ENCODE data around the gene FOSB.
A peak's percentile ranks its signal among the peaks of the same experiment; 100 is the strongest.

FOSB gene

DNA sequence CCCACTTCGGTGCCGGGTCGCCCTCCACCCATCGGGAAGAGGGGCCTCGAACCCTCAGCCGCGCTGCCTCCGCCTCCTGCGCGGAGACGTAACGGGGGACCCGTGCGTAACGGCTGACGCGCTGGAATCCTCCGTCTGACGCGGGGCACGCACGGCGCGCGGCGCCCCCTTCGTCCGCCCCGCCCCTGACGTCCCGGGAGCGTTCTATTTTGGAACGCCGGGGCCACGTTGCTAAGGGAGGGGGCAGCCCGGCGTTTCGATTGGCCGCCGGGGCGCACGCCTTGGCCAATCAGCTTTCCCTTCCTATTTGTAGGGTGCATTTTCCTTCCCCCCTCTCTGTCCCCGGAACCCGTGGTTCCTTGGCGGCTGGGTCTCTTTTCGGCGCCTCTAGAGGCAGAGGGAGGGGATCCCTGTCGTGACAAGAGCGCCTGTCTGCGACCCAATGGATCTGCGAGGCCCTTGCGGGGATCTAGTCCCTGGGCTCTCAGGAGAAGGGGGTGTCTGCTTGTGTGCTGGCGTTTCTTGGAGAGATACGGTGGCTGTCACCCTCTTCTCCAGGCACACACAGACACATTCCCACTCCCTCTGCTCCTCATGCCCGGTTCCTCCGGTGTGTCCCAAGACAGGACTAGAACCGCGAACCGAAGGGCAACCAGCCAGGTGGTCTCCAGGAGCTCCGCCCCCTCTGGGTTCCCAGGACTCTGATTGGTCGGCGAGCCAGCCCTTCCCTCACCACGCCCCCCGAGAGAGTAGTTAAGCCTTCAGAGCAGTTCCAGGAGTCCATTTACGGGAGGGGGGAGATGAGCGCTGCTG lies 1.5 kb downstream of the FOSB start:
- peak; percentile 90 for DNase-seq

DNA sequence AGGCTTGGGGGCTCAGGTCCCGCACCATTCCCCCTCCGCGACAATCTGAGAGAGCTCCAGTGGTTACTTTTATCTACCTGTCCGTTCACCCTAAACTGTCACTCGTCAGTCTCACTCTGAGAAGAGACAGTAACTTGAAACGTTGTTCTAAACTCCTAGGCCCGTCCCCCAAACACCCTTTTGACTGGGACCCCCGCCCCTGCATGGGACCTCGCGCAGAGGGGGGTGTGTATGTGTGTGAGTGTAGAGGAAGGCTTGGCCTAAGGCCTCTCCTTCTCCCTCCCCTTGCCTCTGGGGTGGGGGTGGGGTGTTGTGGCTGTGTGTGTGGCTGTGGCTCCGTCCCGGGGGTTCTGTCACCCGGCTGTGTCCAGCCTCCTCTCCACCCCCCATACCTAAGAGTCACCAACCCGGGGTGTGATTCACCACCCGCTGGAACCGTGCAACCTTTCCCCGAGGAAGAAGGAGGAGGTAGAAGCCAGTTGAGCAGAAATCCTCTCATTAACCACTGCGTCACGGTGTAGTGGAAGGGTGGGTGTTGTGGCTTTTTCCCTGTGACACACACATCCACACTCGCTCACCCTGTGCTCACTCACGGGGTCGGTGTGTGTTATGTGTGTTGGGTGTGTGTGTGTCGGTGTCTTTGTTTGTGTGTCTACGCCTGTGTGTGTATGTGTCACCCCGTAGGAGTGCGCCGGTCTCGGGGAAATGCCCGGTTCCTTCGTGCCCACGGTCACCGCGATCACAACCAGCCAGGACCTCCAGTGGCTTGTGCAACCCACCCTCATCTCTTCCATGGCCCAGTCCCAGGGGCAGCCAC lies 2.4 kb downstream of the FOSB start:
- DNase-seq = no peak

DNA sequence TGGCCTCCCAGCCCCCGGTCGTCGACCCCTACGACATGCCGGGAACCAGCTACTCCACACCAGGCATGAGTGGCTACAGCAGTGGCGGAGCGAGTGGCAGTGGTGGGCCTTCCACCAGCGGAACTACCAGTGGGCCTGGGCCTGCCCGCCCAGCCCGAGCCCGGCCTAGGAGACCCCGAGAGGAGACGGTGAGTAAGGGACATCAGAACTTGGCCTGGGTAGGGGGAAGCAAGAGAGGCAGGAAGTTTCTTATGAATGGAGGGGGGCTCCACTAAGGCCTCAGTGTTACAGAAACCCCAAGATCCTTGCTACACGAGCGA lies 2.9 kb downstream of the FOSB start:
- DNase-seq = no peak

DNA sequence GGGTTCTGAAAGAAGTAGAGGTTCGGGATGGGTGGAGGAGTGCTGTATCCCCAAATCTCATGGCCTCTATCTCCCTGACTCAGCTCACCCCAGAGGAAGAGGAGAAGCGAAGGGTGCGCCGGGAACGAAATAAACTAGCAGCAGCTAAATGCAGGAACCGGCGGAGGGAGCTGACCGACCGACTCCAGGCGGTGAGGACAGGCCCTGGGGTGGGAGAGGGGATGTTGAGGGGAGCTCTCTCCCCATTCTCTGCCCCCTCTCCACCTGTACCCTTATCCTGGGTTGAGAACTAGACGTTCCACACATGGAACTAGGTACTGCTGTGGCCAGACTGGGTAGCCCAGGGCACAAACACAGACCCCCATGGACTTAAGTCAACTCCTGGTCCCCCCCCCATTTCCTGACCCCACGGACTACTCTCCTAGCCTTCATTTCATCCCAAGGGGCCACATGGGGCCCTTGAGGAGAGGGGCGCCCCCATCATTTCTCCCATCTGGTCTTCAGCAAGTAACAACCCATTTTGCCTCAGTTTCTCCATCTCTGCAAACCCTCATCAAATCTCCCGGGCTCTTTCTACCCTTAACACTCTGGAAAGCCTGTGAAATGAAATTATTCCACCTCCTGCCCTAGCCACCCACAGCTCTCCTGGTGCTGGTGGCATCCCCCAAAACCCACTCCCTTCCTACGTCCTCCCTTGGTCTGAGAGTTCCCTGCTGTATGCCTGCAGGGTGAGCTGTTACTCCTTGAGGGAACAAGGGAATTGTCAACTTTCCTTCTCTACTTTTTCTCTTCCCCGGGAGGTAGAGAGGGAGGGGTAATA lies 3.5 kb downstream of the FOSB start:
- DNase-seq = no peak

DNA sequence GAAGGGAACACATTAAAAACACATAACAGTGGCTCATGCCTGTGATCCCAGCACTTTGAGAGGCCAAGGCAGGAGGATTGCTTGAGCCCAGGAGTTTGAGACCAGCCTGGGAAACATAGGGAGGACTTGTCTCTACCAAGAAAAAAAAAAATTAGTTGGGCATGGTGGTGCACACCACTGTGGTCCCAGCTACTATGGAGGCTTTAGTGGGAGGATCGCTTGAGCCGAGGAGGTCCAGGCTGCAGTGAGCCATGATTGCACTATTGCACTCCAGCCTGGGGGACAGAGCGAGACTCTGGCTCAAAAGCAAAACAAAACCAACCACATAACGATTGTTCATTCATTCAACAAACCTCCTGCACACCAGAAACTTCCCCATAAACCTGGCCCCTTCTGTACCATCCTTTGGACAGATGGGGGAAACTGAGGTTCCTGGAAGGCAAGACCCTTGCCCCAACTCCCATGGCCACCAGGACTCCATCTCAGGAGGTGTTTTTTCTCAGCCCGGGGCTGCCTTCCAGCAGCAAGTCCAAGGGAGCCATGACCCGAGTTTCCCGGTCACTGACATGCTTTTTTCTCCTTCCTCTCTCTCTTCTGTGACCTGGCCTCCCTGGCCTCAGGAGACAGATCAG lies 4.3 kb downstream of the FOSB start:
- no peak for DNase-seq

DNA sequence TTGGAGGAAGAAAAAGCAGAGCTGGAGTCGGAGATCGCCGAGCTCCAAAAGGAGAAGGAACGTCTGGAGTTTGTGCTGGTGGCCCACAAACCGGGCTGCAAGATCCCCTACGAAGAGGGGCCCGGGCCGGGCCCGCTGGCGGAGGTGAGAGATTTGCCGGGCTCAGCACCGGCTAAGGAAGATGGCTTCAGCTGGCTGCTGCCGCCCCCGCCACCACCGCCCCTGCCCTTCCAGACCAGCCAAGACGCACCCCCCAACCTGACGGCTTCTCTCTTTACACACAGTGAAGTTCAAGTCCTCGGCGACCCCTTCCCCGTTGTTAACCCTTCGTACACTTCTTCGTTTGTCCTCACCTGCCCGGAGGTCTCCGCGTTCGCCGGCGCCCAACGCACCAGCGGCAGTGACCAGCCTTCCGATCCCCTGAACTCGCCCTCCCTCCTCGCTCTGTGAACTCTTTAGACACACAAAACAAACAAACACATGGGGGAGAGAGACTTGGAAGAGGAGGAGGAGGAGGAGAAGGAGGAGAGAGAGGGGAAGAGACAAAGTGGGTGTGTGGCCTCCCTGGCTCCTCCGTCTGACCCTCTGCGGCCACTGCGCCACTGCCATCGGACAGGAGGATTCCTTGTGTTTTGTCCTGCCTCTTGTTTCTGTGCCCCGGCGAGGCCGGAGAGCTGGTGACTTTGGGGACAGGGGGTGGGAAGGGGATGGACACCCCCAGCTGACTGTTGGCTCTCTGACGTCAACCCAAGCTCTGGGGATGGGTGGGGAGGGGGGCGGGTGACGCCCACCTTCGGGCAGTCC lies 5.0 kb downstream of the FOSB start:
- no peak for DNase-seq

DNA sequence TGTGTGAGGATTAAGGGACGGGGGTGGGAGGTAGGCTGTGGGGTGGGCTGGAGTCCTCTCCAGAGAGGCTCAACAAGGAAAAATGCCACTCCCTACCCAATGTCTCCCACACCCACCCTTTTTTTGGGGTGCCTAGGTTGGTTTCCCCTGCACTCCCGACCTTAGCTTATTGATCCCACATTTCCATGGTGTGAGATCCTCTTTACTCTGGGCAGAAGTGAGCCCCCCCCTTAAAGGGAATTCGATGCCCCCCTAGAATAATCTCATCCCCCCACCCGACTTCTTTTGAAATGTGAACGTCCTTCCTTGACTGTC lies 5.5 kb downstream of the FOSB start:
- DNase-seq = no peak

DNA sequence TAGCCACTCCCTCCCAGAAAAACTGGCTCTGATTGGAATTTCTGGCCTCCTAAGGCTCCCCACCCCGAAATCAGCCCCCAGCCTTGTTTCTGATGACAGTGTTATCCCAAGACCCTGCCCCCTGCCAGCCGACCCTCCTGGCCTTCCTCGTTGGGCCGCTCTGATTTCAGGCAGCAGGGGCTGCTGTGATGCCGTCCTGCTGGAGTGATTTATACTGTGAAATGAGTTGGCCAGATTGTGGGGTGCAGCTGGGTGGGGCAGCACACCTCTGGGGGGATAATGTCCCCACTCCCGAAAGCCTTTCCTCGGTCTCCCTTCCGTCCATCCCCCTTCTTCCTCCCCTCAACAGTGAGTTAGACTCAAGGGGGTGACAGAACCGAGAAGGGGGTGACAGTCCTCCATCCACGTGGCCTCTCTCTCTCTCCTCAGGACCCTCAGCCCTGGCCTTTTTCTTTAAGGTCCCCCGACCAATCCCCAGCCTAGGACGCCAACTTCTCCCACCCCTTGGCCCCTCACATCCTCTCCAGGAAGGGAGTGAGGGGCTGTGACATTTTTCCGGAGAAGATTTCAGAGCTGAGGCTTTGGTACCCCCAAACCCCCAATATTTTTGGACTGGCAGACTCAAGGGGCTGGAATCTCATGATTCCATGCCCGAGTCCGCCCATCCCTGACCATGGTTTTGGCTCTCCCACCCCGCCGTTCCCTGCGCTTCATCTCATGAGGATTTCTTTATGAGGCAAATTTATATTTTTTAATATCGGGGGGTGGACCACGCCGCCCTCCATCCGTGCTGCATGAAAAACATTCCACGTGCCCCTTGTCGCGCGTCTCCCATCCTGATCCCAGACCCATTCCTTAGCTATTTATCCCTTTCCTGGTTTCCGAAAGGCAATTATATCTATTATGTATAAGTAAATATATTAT lies 6.1 kb downstream of the FOSB start:
- DNase-seq = no peak

DNA sequence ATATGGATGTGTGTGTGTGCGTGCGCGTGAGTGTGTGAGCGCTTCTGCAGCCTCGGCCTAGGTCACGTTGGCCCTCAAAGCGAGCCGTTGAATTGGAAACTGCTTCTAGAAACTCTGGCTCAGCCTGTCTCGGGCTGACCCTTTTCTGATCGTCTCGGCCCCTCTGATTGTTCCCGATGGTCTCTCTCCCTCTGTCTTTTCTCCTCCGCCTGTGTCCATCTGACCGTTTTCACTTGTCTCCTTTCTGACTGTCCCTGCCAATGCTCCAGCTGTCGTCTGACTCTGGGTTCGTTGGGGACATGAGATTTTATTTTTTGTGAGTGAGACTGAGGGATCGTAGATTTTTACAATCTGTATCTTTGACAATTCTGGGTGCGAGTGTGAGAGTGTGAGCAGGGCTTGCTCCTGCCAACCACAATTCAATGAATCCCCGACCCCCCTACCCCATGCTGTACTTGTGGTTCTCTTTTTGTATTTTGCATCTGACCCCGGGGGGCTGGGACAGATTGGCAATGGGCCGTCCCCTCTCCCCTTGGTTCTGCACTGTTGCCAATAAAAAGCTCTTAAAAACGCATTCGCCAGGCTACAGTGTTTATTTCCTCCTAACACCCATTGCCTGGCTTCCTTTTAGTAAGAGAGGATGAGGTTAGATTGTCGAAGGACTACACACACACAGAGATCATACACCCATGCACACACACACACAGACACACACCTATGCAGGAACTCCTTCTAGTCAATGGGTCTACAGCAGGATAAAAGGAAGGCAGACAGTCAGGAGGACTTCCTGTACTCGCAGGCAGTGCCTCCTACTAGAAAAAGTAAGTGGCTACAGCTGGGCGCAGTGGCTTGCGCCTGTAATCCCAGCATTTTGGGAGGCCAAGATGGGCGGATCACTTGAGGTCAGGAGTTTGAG lies 7.1 kb downstream of the FOSB start:
- no peak for DNase-seq

DNA sequence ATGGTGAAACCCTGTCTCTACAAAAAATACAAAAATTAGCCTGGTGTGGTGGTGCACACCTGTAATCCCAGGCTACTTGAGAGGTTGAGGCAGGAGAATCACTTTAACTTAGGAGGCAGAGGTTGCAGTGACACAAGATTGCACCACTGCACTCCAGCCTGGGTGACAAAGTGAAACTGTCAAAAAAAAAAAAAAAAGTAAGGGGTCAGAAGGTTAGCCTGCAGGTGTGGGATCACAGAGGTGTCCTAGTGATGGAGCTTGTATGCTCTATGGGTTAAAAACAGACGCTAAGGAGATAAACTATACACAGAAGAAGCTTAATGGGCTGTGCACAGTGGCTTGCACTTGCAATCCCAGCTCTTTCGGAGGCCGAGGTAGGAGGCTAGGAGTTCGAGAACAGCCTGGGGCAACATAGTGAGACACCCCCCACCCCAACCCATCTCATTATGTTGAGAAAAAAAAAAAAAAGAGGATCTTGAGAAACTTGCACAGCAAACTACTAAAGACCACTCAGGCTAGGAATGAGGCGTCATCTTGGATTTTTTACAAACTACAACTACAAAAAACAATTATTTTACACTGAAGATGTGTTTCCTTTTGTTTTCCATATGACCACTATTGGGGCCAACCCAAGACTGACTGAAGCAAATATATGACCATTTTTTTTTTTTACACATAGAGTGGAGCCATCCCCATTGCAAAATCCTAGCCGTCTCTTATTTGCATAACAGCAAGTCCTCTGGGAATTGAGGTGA lies 7.9 kb downstream of the FOSB start:
- DNase-seq = no peak

DNA sequence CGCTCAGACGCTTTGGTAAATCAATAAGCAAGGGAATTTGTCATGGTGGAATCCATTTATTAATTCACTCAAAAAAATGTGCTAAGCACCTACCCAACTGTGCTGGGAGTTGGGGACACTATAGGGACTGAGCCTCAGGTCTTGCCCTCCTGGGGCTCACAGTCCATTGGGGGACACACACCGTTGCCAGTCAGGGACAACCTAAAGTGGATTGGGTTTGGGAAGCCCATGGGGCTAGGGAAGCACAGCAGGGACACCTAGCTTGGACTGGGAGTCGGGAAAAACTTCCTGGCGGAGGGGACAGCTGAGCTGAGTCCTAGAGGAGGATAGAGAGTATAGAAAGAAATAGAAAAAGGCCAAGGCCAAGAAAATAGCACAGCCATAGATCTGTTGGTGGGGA lies 8.5 kb downstream of the FOSB start:
- DNase-seq = no peak

DNA sequence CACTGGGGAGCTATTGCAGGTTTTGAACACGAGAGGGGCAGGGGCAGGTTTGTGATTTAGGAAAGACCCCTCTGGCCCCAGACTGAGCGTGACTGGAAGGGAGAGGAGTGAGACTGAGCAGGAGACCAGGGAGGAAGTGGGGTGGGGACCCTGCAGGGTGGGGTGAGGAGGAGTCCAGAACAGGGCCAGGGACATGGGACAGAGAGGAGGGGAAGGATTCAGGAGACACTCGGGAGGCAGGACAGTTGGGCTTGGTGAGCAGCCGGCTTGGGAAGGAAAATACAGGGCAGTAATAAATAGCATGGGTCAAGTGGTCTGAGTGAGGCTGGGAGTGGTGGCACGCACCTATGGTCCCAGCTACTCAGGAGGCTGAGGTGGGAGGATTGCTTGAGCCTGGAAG lies 9.4 kb downstream of the FOSB start:
- DNase-seq = no peak

DNA sequence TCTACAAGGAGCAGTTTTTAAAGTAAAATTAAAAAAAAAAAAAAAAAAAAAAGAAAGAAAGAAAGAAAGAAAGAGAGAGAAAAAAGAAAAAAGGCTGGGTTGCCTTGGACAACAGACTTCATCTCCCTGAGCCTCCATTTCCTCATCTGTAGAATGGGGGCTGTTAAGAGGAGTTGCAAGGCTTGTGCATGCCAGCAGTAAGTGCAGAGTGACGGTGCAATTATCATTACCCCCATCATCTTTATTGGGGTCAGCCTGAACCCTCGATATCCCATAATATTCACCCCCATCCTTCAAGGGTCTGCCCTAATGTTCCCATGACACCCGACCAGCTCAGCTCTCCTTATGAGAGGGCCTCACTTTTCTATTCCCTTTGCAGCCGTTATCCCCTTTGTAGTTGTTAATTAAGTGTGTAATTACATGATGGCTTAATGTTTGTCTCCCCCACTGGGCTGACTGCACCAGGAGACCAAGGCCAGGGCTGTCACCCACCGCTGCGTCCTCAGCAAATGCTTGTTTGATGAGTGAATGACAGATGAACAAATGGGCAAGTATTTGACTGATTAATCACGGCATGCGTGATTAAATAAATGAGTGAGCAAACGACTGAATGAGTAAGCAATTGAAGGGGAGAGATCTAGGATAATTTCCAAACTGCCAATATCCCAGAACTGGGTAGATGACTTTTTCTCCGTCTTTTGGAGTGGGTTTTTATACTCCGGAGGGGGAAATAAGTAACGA lies 10.1 kb downstream of the FOSB start:
- peak; percentile 35 for DNase-seq

DNA sequence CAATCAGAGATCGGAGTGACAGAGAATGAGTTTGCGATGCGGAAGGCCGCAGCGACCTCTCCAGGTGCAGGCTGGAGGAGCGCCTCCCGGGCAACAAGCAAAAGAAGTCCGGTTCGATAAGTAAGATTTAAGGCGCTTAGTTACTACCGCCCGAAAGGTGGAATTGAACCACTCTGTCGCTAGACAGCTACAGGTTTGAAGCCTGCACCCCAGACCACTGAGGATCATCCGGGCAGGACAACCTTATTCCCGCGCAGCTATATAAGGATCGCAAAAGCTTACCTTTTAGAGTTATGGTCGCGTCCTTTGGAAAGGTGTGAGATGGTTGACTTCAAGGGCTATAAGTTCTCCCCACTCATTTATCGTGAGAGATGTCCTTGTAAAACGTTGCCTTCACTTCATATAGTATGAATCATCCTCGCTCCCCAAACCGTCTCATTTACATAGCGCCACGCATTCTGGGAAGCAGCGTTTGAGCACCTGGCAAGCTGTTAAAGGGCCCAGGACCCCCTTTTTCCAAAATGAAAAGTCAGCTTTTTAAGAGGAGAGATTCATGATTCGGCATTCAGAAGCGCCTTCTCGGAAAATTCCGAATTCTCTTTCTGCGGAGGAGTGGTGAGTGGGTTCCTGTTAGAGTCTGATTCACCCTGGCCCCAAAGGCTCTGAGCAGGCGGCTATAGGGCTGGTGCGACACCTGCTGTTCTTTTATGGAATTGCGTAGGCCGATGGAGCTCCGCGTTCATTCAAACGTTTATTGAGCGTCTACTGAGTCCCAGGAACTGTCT lies 10.8 kb downstream of the FOSB start:
- peak; percentile 83 for DNase-seq

DNA sequence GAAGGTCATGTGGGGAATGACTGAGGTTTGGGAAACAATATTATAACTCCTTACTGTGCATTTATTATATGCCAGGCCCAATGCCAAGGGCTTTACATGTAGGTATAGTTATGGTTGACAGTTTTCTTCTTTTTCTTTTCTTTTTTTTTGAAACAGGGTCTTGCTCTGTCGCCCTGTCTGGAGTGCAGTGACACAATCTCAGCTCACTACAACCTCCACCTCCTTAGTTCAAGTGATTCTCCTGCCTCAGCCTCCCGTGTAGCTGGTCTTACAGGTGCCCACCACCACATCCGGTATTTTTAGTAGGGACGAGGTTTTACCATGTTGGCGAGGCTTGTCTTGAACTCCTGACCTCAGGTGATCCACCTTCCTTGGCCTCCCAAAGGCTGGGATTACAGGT lies 15.2 kb downstream of the FOSB start:
- no peak for DNase-seq

DNA sequence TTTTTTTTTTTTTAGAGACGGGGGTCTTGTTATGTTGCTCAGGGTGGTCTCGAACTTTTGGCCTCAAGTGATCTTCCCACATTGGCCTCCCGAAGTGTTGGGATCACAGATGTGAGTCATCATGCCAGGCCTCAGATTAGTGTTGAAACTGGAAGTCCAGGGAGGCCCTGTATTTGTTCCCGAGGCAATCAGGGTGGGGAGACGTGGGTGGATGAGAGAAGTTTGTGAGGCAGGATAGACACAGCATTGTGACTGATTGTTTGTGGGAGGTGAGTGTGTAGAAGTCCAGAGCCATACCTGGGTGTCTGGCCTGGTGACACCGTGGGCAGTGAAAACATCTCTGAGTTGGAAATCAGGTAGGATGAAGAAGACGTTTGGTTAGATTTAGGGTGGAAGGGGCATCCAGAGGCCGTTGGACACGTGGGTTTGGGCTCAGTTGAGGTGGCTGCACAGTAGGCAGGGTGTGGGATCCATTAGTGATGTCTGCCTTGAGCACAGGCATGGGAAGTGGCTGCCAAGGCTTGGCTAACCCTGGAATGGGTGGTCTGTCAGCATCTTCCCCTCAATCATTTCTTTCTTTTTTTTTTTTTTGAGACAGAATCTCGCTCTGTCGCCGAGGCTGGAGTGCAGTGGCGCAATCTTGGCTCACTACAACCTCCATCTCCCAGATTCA lies 16.6 kb downstream of the FOSB start:
- no peak for DNase-seq

Measured in NCI-H1436 (cell line).